ENCODE results near the gene FGFR4. TPM values are rescaled to one million over a fixed set of nuclear protein-coding genes. Genes with fewer than 3 reads are reported as not detected.

The FGFR4 gene
- total RNA-seq, 1 experiment from 2014 or later, result 291 TPM

DNA sequence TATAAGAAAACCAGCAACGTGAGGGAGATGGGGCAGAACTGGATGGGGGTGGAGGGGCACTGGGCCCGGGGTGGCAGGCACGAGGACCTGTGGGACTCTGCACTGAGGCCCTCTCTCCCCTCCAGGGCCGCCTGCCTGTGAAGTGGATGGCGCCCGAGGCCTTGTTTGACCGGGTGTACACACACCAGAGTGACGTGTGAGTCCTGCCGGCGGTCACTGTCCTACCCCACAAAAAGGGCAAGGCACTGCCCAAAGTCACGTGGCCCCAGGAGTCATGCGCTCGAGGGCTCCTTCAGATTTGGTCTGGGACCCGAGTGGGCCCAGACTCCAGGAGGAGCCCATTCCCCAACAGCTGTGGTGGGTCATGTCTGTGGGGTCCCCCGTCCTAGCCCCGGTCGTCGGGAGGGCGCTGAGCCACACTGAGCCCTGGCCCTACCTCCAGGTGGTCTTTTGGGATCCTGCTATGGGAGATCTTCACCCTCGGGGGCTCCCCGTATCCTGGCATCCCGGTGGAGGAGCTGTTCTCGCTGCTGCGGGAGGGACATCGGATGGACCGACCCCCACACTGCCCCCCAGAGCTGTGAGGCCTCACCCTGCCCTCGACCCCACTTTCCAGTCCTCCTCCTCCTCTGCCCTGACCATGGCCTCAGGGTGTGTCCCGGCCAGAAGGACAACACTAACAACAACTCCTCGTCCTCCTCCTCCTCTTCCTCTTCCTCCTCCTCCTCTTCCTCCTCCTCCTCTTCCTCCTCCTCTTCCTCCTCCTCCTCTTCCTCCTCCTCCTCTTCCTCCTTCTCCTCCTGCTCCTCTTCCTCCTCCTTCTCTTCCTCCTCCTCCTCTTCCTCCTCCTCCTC lies 9.7 kb downstream of the FGFR4 start:
- no peak overlapping the region for H3K4me3 Mint-ChIP-seq (ENCODE audit: low read depth, unreplicated experiment)
- no peak overlapping the region for H3K27ac Mint-ChIP-seq (ENCODE audit: unreplicated experiment)
- H3K4me1 Mint-ChIP-seq (ENCODE audit: low read depth, unreplicated experiment), result peaks cover 24% of the 10 kb centered on the region
- H3K9me3 Mint-ChIP-seq (ENCODE audit: low read depth, unreplicated experiment), result no peaks in the 10 kb centered on the region
- TF ChIP-seq, protein P1, sequence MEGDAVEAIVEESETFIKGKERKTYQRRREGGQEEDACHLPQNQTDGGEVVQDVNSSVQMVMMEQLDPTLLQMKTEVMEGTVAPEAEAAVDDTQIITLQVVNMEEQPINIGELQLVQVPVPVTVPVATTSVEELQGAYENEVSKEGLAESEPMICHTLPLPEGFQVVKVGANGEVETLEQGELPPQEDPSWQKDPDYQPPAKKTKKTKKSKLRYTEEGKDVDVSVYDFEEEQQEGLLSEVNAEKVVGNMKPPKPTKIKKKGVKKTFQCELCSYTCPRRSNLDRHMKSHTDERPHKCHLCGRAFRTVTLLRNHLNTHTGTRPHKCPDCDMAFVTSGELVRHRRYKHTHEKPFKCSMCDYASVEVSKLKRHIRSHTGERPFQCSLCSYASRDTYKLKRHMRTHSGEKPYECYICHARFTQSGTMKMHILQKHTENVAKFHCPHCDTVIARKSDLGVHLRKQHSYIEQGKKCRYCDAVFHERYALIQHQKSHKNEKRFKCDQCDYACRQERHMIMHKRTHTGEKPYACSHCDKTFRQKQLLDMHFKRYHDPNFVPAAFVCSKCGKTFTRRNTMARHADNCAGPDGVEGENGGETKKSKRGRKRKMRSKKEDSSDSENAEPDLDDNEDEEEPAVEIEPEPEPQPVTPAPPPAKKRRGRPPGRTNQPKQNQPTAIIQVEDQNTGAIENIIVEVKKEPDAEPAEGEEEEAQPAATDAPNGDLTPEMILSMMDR (IDR thresholded peaks at IDR 0.05; ENCODE audit: unreplicated experiment), result no peak
- intact Hi-C loops (cut with micrococcal nuclease; ENCODE audit: unreplicated experiment), result no loop called here
- CTCF ChIA-PET, result interaction anchor here (0.6 kb wide), 1 partner anchor 668 kb away, joined by 4 read pairs; no protein-coding TSS in a partner anchor
- no peaks in the 10 kb centered on the region for H3K27me3 Mint-ChIP-seq (ENCODE audit: unreplicated experiment)
- BruUV-seq (replicated peaks), result no TSS peak
- H3K36me3 Mint-ChIP-seq (ENCODE audit: insufficient read depth, unreplicated experiment), result peaks cover 80% of the 10 kb centered on the region
- no peak for DNase-seq

DNA sequence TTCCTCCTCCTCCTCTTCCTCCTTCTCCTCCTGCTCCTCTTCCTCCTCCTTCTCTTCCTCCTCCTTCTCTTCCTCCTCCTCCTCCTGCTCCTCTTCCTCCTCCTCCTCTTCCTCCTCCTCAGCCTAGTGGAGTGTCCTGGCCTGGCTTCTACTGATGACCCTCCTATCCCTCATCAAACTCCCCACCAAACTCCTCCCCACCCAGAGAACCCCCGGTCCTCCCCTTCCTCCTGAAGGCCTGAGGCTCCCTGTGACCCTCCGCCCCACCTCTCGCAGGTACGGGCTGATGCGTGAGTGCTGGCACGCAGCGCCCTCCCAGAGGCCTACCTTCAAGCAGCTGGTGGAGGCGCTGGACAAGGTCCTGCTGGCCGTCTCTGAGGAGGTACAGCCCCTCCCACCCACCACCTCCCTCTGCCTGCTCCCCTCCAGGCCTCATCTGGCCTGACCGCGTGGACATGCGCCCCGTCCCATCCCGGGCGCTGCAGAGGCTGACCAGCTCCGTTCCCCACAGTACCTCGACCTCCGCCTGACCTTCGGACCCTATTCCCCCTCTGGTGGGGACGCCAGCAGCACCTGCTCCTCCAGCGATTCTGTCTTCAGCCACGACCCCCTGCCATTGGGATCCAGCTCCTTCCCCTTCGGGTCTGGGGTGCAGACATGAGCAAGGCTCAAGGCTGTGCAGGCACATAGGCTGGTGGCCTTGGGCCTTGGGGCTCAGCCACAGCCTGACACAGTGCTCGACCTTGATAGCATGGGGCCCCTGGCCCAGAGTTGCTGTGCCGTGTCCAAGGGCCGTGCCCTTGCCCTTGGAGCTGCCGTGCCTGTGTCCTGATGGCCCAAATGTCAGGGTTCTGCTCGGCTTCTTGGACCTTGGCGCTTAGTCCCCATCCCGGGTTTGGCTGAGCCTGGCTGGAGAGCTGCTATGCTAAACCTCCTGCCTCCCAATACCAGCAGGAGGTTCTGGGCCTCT lies 10.6 kb downstream of the FGFR4 start:
- peaks cover 24% of the 10 kb centered on the region for H3K4me1 Mint-ChIP-seq (ENCODE audit: low read depth, unreplicated experiment)
- H3K27me3 Mint-ChIP-seq (ENCODE audit: unreplicated experiment), result no peaks in the 10 kb centered on the region
- intact Hi-C loops (cut with micrococcal nuclease; ENCODE audit: unreplicated experiment), result no loop called here
- no peak overlapping the region for H3K27ac Mint-ChIP-seq (ENCODE audit: unreplicated experiment)
- no peak overlapping the region for H3K4me3 Mint-ChIP-seq (ENCODE audit: low read depth, unreplicated experiment)
- BruUV-seq (replicated peaks), result TSS peak; percentile 36
- DNase-seq, result no peak
- TF ChIP-seq, protein P1 (IDR thresholded peaks at IDR 0.05; ENCODE audit: unreplicated experiment), result no peak
- peaks cover 73% of the 10 kb centered on the region for H3K36me3 Mint-ChIP-seq (ENCODE audit: insufficient read depth, unreplicated experiment)
- H3K9me3 Mint-ChIP-seq (ENCODE audit: low read depth, unreplicated experiment), result no peaks in the 10 kb centered on the region
- CTCF ChIA-PET, result interaction anchor here (0.5 to 1.2 kb wide), 2 partner anchors 10 to 158 kb away, joined by 3 to 6 read pairs; partner anchors contain the start of gene FGFR4

DNA sequence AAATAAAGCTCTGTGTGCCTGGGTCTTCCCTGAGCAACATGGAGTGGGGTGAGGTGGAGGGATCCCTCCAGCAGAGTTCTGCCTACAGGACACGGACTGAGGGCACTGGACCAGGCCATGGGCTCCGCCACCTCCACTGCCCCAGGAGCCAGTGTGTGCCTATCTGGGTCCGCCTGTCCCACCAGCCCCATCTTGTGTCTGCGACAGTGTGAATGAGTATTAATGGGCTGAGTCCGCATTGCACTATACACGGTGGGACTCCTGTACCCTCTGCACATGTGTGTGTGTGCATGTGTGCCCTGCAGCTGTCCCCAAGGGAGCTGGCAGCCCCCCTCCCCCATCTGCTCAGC lies 11.4 kb downstream of the FGFR4 start:
- H3K4me1 Mint-ChIP-seq (ENCODE audit: low read depth, unreplicated experiment), result peaks cover 25% of the 10 kb centered on the region
- no peak overlapping the region for H3K4me3 Mint-ChIP-seq (ENCODE audit: low read depth, unreplicated experiment)
- H3K36me3 Mint-ChIP-seq (ENCODE audit: insufficient read depth, unreplicated experiment), result peaks cover 65% of the 10 kb centered on the region
- no TSS peak for BruUV-seq (replicated peaks)
- intact Hi-C loops (cut with micrococcal nuclease; ENCODE audit: unreplicated experiment), result no loop called here
- CTCF ChIA-PET, result interaction anchor here (0.6 to 1.2 kb wide), 2 partner anchors 11 to 13 kb away, joined by 6 to 9 read pairs; partner anchors contain the start of gene FGFR4
- H3K27me3 Mint-ChIP-seq (ENCODE audit: unreplicated experiment), result no peaks in the 10 kb centered on the region
- no peaks in the 10 kb centered on the region for H3K9me3 Mint-ChIP-seq (ENCODE audit: low read depth, unreplicated experiment)
- TF ChIP-seq, protein P1 (IDR thresholded peaks at IDR 0.05; ENCODE audit: unreplicated experiment), result no peak
- DNase-seq, result no peak
- no peak overlapping the region for H3K27ac Mint-ChIP-seq (ENCODE audit: unreplicated experiment)

DNA sequence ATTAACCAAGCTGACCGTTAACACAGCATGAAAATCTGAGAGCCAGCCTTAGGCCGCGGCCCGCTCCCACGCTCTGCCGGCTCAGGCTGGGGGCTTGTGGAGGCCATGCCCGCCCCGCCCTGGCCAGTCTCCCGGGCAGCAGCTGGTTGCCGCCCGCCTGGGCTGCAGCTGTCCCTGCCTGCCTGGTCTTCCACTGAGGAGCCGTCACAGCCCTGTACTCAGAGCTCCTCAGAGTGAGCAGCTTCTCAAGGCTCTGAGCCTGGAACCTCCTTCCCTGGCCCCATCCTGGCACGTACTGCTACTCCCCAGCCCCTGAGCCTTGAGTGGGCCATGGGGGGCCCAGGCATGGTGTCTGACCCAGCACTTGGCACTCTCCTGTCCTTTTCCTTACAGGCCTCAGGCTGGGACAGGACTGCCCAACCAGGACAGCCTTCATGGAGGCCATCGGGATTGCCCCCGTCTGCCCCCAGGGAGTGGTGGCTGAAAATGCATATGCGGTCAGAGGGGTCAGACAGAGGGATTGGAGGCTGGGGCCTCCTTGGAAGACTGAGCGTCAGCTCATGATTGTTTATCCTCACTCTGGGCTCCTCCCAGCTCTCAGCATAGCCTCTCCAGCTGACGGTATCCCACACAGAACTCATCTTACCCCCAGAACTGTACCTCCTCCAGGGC lies 11.9 kb downstream of the FGFR4 start:
- DNase-seq, result no peak
- intact Hi-C loops (cut with micrococcal nuclease; ENCODE audit: unreplicated experiment), result no loop called here
- no peaks in the 10 kb centered on the region for H3K9me3 Mint-ChIP-seq (ENCODE audit: low read depth, unreplicated experiment)
- peaks cover 30% of the 10 kb centered on the region for H3K4me1 Mint-ChIP-seq (ENCODE audit: low read depth, unreplicated experiment)
- no peak overlapping the region for H3K4me3 Mint-ChIP-seq (ENCODE audit: low read depth, unreplicated experiment)
- CTCF ChIA-PET, result interaction anchor here (0.6 to 1.2 kb wide), 3 partner anchors 12 to 21 kb away, joined by 6 to 9 read pairs (median 6); partner anchors contain the start of gene FGFR4
- BruUV-seq (replicated peaks), result no TSS peak
- H3K27me3 Mint-ChIP-seq (ENCODE audit: unreplicated experiment), result no peaks in the 10 kb centered on the region
- H3K27ac Mint-ChIP-seq (ENCODE audit: unreplicated experiment), result peak overlapping the region; percentile 18
- peaks cover 59% of the 10 kb centered on the region for H3K36me3 Mint-ChIP-seq (ENCODE audit: insufficient read depth, unreplicated experiment)
- TF ChIP-seq, protein P1 (IDR thresholded peaks at IDR 0.05; ENCODE audit: unreplicated experiment), result no peak

Measured in Calu3 (cell line).